ENCODE results near the gene ZBTB12.

GRCh38 chr6:31945507-31946369 lies 43.9 kb upstream of the ZBTB12 start, which contains the start of gene CFB:
- TF ChIP-seq CTCF (IDR thresholded peaks at IDR 0.05) (no peak), POLR2A (IDR thresholded peaks at IDR 0.05) (no peak)

Data from ovary (tissue), 3 donors.